PC-9 (cell line): ENCODE data around the gene NALCN. TPM values are rescaled to one million over a fixed set of nuclear protein-coding genes. Genes with fewer than 3 reads are reported as not detected.

ENCODE experiments used
- BruUV-seq: library from RNA; stranded (reverse); fragments of 400-500 nt; replicated peaks from 2 replicates; lab custom pipeline; 2021; lab: Mats Ljungman, UMichigan
- CTCF ChIA-PET: fragments of 300-600 bp; sonication (Branson Sonifier 250); formaldehyde crosslinking; loops from one replicate; lab custom pipeline; 2022; ENCODE audit warnings: antibody characterized with exemption; lab: Charles Lee
- POLR2A ChIA-PET: fragments of 300-600 bp; sonication (Branson Sonifier 250); formaldehyde crosslinking; loops from one replicate; lab custom pipeline; 2022; ENCODE audit warnings: antibody characterized with exemption; ENCODE audit not compliant: unreplicated experiment; lab: Charles Lee
- DNase-seq, 2 experiments: peaks; one replicate each; pipeline versions ENCODE4 v3.0.0 to v3.0.0-alpha.2; 2015 to 2022; ENCODE audit warnings: mixed read lengths in 1 of 2
- H2AFZ ChIP-seq: fragments of 200-600 bp; sonication (generic); 2 replicates; pipeline ENCODE4 v1.8.1; 2017; ENCODE audit warnings: antibody characterized with exemption
- H3F3A ChIP-seq: fragments of 200-600 bp; sonication (generic); 2 replicates; pipeline ENCODE4 v1.8.1; 2017; ENCODE audit warnings: antibody characterized with exemption, mild to moderate bottlenecking, low read depth; ENCODE audit not compliant: insufficient read depth
- H3K27ac ChIP-seq: fragments of 200-600 bp; sonication (generic); 2 replicates; pipeline ENCODE4 v1.6.1; 2016; ENCODE audit warnings: mixed run types
- H3K27me3 ChIP-seq: fragments of 200-600 bp; sonication (generic); 2 replicates; pipeline ENCODE4 v1.6.1; 2016; ENCODE audit warnings: low read depth, mixed run types; ENCODE audit not compliant: insufficient read depth
- H3K36me3 ChIP-seq: fragments of 200-600 bp; sonication (generic); 2 replicates; pipeline ENCODE4 v1.6.1; 2016; ENCODE audit warnings: low read depth, mixed run types
- H3K4me1 ChIP-seq: fragments of 200-600 bp; sonication (generic); replicated peaks from 2 replicates; pipeline ENCODE4 v1.6.1; 2016; ENCODE audit warnings: mixed run types; ENCODE audit not compliant: insufficient read depth
- H3K4me2 ChIP-seq: fragments of 200-600 bp; sonication (generic); 2 replicates; pipeline ENCODE4 v1.6.1; 2017; ENCODE audit warnings: mixed run types
- H3K4me3 ChIP-seq: fragments of 200-600 bp; sonication (generic); 2 replicates; pipeline ENCODE4 v1.6.1; 2016; ENCODE audit warnings: mixed run types
- H3K79me2 ChIP-seq: fragments of 200-600 bp; sonication (generic); 2 replicates; pipeline ENCODE4 v1.6.1; 2017; ENCODE audit warnings: low read depth, mixed run types
- H3K9me2 ChIP-seq: fragments of 200-600 bp; sonication (generic); 2 replicates; pipeline ENCODE4 v1.8.1; 2017; ENCODE audit warnings: mild to moderate bottlenecking; ENCODE audit not compliant: insufficient read depth
- H3K9me3 ChIP-seq: fragments of 200-600 bp; sonication (generic); 2 replicates; pipeline ENCODE4 v1.8.1; 2016; ENCODE audit warnings: low read depth; ENCODE audit not compliant: insufficient read depth
- H4K20me1 ChIP-seq: fragments of 200-600 bp; sonication (generic); 2 replicates; pipeline ENCODE4 v1.8.1; 2017; ENCODE audit not compliant: insufficient read depth
- CTCF ChIP-seq: fragments of 200-600 bp; sonication (generic); conservative IDR thresholded peaks from 2 replicates; pipeline ENCODE4 v1.6.1; 2017; ENCODE audit warnings: mixed run types, antibody characterized with exemption, mild to moderate bottlenecking, moderate library complexity
- EZH2 ChIP-seq: fragments of 200-600 bp; sonication (generic); IDR thresholded peaks from 2 replicates; pipeline ENCODE4 v1.8.0; 2017; ENCODE audit warnings: antibody characterized with exemption, low read depth
- intact Hi-C: fragments of 100-400 bp; cut with micrococcal nuclease; formaldehyde crosslinking; loops from one replicate; pipeline ENCODE4 v1.10.0; 2022; ENCODE audit not compliant: unreplicated experiment
- total RNA-seq: library from RNA; stranded (reverse); gene quantifications from 2 replicates; pipeline ENCODE4 v1.2.3, GENCODE V29; 2021

NALCN gene
- total RNA-seq, 1 experiment from 2014 or later = 7.7 TPM

- intact Hi-C loops = no loop called here
- no peak overlapping the region for H3K4me3 ChIP-seq
- peaks cover 7% of the 10 kb centered on the region for H3K36me3 ChIP-seq
- POLR2A ChIA-PET = no interaction called here
- H3K27ac ChIP-seq = no peak overlapping the region
- peaks cover under 1% of the 10 kb centered on the region; the same call in 1 of the 2 replicates for H3K9me3 ChIP-seq
- no peaks in the 10 kb centered on the region for H3K9me2 ChIP-seq
- TF ChIP-seq CTCF (no peak), EZH2 (no peak)
- no peak for DNase-seq
- BruUV-seq = no TSS peak
- no peak overlapping the region for H2AFZ ChIP-seq
- H4K20me1 ChIP-seq = no peaks in the 10 kb centered on the region
- CTCF ChIA-PET = no interaction called here
- no peak overlapping the region for H3K4me2 ChIP-seq
- peaks cover under 1% of the 10 kb centered on the region; the same call in 1 of the 2 replicates for H3K4me1 ChIP-seq
- H3F3A ChIP-seq = no peaks in the 10 kb centered on the region; the same call in 1 of the 2 replicates
- H3K79me2 ChIP-seq = no peaks in the 10 kb centered on the region
- no peaks in the 10 kb centered on the region for H3K27me3 ChIP-seq
Measured at GRCh38 chr13:101205408-101205807, 210.9 kb downstream of the NALCN start.

GRCh38 chr13:101204270-101205020, 211.9 kb downstream of the NALCN start:
- no peaks in the 10 kb centered on the region for H3K36me3 ChIP-seq
- H3K9me2 ChIP-seq = no peaks in the 10 kb centered on the region
- no peaks in the 10 kb centered on the region for H3K4me1 ChIP-seq
- no peaks in the 10 kb centered on the region for H3K9me3 ChIP-seq
- H4K20me1 ChIP-seq = no peaks in the 10 kb centered on the region
- ChIA-PET POLR2A (interaction anchor here (0.6 kb wide), 1 partner anchor 1569 kb away, joined by 3 read pairs; the partner anchor contains the start of gene TEX30), CTCF (no interaction called here)
- H3K27me3 ChIP-seq = no peaks in the 10 kb centered on the region
- no peaks in the 10 kb centered on the region for H3F3A ChIP-seq
- no peak overlapping the region for H2AFZ ChIP-seq
- no peak overlapping the region for H3K4me3 ChIP-seq
- no peak for DNase-seq
- intact Hi-C loops = no loop called here
- TF ChIP-seq CTCF (no peak), EZH2 (no peak)
- H3K79me2 ChIP-seq = no peaks in the 10 kb centered on the region
- BruUV-seq = no TSS peak
- no peak overlapping the region for H3K4me2 ChIP-seq
- H3K27ac ChIP-seq = no peak overlapping the region

- H3K4me3 ChIP-seq = no peak overlapping the region
- no peaks in the 10 kb centered on the region for H3K4me1 ChIP-seq
- intact Hi-C loops = no loop called here
- no peaks in the 10 kb centered on the region for H3K9me2 ChIP-seq
- H3K36me3 ChIP-seq = no peaks in the 10 kb centered on the region
- no peak overlapping the region for H3K4me2 ChIP-seq
- BruUV-seq = no TSS peak
- no peaks in the 10 kb centered on the region for H4K20me1 ChIP-seq
- no peaks in the 10 kb centered on the region for H3K79me2 ChIP-seq
- ChIA-PET POLR2A (no interaction called here), CTCF (interaction anchor here (0.5 kb wide), 1 partner anchor 326 kb away, joined by 3 read pairs; no protein-coding TSS in a partner anchor)
- H3F3A ChIP-seq = no peaks in the 10 kb centered on the region
- H3K27ac ChIP-seq = no peak overlapping the region
- H3K27me3 ChIP-seq = no peaks in the 10 kb centered on the region
- DNase-seq = no peak
- TF ChIP-seq EZH2 (no peak), CTCF (no peak)
- no peak overlapping the region for H2AFZ ChIP-seq
- H3K9me3 ChIP-seq = no peaks in the 10 kb centered on the region
Measured at GRCh38 chr13:101202590-101202989, 213.7 kb downstream of the NALCN start.
